ENCODE results near the gene HTR2B.

GRCh38 chr2:231084565-231084964 is 40.3 kb downstream of the HTR2B start:
- TF ChIP-seq EZH2 (IDR thresholded peaks at IDR 0.05; ENCODE audit: borderline replicate concordance, low read depth, low read length, severe bottlenecking): no peak
- TF ChIP-seq CTCF (IDR thresholded peaks at IDR 0.05; ENCODE audit: borderline replicate concordance, extremely low read depth, low read length, poor library complexity, severe bottlenecking): no peak
